ENCODE measurements around the gene ZNF330.
"Not testable (repeated sequence)": the region's sequence is repeated elsewhere in the genome, so short reads cannot be mapped to it uniquely, and the experiment has no call there.

The ZNF330 gene

DNA sequence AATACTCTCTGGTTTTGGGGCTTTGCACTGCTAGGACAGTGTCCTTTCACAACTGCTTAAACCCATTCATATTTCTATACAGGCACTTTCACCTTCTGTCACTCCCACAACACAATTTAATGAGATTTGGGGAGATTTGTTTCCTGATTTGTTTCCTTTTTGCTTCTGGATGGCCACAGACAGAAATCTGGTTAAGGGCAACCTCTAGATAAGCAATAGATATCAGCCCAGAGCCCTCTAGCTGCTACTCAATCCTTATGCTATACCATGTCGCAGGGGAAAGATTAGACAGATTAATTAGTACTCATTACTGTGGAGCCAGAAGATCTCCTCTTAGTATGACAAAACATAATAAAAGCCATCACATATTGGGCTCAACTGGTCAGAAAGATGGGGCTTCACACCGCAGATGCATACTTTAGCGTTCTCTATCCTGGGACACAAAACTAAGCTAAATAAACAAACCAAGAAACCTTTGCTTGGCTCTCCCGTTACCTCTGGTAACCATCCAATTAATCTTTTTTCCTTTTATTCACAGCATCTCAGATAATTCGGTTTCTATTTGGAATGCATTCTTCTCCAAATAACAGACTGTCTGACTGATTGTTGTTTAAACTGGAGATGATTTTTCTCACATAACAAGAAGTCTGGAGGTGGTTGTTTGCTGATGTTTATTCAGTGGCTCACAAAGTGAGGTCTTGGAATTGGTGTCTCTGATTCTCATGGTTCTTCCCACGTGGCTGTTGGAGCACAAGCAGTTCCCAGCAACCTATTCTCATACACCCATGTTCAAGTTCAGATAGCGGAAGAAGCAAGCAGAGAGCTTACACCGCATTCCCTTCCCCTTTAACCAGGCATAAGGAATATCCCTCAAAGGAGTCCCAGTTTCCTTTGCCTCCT lies 41.0 kb upstream of the ZNF330 start:
- Histone ChIP-seq H3K4me3 (ENCODE audit: low read length, poor library complexity, severe bottlenecking) (no peak overlapping the region), H3F3A (ENCODE audit: low read depth) (no peaks in the 10 kb centered on the region), H3K27me3 (ENCODE audit: insufficient read depth, low read length, poor library complexity, severe bottlenecking) (no peaks in the 10 kb centered on the region), H3K36me3 (ENCODE audit: insufficient read depth, low read length) (no peaks in the 10 kb centered on the region), H3K9ac (ENCODE audit: low read depth, low read length, poor library complexity, severe bottlenecking) (no peak overlapping the region), H2AFZ (ENCODE audit: low read length) (no peak overlapping the region), H3K9me2 (replicated peaks; ENCODE audit: low read depth, low read length) (no peaks in the 10 kb centered on the region), H3K4me2 (ENCODE audit: low read depth, low read length, poor library complexity, severe bottlenecking) (no peak overlapping the region), H3K9me3 (ENCODE audit: insufficient read depth, low read depth, low read length) (no peaks in the 10 kb centered on the region), H3K4me1 (ENCODE audit: insufficient read depth, low read length, poor library complexity, severe bottlenecking) (no peaks in the 10 kb centered on the region), H4K20me1 (ENCODE audit: insufficient read depth, low read length, poor library complexity, severe bottlenecking) (no peaks in the 10 kb centered on the region), H3K79me2 (ENCODE audit: insufficient read depth, low read length) (no peaks in the 10 kb centered on the region)
- TF ChIP-seq EZH2phosphoT487 (IDR thresholded peaks at IDR 0.05; ENCODE audit: borderline replicate concordance) = no peak
- TF ChIP-seq, protein P1, sequence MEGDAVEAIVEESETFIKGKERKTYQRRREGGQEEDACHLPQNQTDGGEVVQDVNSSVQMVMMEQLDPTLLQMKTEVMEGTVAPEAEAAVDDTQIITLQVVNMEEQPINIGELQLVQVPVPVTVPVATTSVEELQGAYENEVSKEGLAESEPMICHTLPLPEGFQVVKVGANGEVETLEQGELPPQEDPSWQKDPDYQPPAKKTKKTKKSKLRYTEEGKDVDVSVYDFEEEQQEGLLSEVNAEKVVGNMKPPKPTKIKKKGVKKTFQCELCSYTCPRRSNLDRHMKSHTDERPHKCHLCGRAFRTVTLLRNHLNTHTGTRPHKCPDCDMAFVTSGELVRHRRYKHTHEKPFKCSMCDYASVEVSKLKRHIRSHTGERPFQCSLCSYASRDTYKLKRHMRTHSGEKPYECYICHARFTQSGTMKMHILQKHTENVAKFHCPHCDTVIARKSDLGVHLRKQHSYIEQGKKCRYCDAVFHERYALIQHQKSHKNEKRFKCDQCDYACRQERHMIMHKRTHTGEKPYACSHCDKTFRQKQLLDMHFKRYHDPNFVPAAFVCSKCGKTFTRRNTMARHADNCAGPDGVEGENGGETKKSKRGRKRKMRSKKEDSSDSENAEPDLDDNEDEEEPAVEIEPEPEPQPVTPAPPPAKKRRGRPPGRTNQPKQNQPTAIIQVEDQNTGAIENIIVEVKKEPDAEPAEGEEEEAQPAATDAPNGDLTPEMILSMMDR (conservative IDR thresholded peaks at IDR 0.05; ENCODE audit: low read length) = no peak

DNA sequence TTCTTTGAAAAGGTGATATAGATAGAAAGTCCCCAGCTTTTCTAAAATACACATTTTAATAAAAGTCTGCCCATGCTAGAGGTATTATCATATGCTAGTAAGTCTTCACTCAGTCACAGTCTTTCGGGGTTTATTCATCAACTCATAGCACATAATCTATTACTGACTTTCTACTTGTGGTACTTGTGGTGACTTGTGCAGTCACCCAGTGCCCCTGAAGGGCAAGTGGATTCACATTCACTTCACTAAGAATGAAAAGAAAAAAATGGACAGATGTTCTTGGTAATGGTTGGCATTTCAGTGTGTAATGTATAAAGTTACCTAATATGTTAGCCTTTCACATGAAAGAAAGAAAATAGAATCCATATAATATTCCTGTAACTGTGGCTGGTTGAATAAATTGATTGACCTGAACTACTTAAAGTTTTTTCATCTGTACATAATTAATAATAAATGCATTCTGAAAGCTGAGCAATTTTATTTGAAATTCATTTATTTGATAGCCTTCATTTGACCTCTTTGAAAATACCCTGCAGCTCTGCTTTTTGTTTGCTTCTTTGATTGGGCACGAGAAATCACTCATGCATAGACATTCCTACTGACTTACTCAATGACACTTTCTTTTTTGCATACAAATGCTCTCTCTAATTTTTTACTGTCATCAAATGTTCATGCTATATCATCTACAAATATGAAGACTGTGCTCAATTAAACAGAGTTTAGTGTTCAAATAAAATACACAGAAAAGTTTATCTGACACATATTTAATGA lies 39.5 kb upstream of the ZNF330 start:
- H3K79me2 ChIP-seq (ENCODE audit: insufficient read depth, low read length) = no peaks in the 10 kb centered on the region
- H3K27me3 ChIP-seq (ENCODE audit: insufficient read depth, low read length, poor library complexity, severe bottlenecking) = no peaks in the 10 kb centered on the region
- H2AFZ ChIP-seq (ENCODE audit: low read length) = no peak overlapping the region
- H3K9ac ChIP-seq (ENCODE audit: low read depth, low read length, poor library complexity, severe bottlenecking) = no peak overlapping the region
- no peak overlapping the region for H3K4me2 ChIP-seq (ENCODE audit: low read depth, low read length, poor library complexity, severe bottlenecking)
- H3K4me1 ChIP-seq (ENCODE audit: insufficient read depth, low read length, poor library complexity, severe bottlenecking) = no peaks in the 10 kb centered on the region
- no peaks in the 10 kb centered on the region for H3K9me2 ChIP-seq (replicated peaks; ENCODE audit: low read depth, low read length)
- no peaks in the 10 kb centered on the region for H3K36me3 ChIP-seq (ENCODE audit: insufficient read depth, low read length)
- no peaks in the 10 kb centered on the region for H3F3A ChIP-seq (ENCODE audit: low read depth)
- TF ChIP-seq, protein P1 (conservative IDR thresholded peaks at IDR 0.05; ENCODE audit: low read length) = no peak
- TF ChIP-seq EZH2phosphoT487 (IDR thresholded peaks at IDR 0.05; ENCODE audit: borderline replicate concordance) = no peak
- H3K9me3 ChIP-seq (ENCODE audit: insufficient read depth, low read depth, low read length) = no peaks in the 10 kb centered on the region
- no peak overlapping the region for H3K4me3 ChIP-seq (ENCODE audit: low read length, poor library complexity, severe bottlenecking)
- H4K20me1 ChIP-seq (ENCODE audit: insufficient read depth, low read length, poor library complexity, severe bottlenecking) = no peaks in the 10 kb centered on the region

DNA sequence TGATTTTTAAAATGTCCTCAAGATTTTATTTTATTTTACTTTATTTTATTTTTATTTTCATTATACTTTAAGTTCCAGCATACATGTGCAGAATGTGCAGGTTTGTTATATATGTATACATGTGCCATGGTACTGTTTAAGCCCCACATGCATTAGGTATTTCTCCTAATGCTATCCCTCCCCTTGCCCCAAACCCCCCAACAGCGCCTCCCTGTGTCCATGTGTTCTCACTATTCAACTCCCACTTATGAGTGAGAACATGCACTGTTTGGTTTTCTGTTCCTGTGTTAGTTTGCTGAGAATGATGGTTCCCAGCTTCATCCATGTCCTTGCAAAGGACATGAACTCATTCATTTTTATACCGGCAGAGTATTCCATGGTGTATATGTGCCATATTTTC lies 37.2 kb upstream of the ZNF330 start:
- H4K20me1 ChIP-seq (ENCODE audit: insufficient read depth, low read length, poor library complexity, severe bottlenecking); H3K9me3 ChIP-seq (ENCODE audit: insufficient read depth, low read depth, low read length); H3K27me3 ChIP-seq (ENCODE audit: insufficient read depth, low read length, poor library complexity, severe bottlenecking); H3K36me3 ChIP-seq (ENCODE audit: insufficient read depth, low read length); H3K9me2 ChIP-seq (replicated peaks; ENCODE audit: low read depth, low read length); H3K4me2 ChIP-seq (ENCODE audit: low read depth, low read length, poor library complexity, severe bottlenecking); H2AFZ ChIP-seq (ENCODE audit: low read length); H3K9ac ChIP-seq (ENCODE audit: low read depth, low read length, poor library complexity, severe bottlenecking); H3F3A ChIP-seq (ENCODE audit: low read depth); H3K4me1 ChIP-seq (ENCODE audit: insufficient read depth, low read length, poor library complexity, severe bottlenecking); H3K4me3 ChIP-seq (ENCODE audit: low read length, poor library complexity, severe bottlenecking); H3K79me2 ChIP-seq (ENCODE audit: insufficient read depth, low read length): not testable (repeated sequence)
